Heart left ventricle (tissue), 13 donors: Measurements from ENCODE around the gene FGFR4.

Source experiments
- CTCF ChIP-seq, 12 donors: fragments of 200-600 bp; sonication (generic) in 4 of 12; IDR thresholded peaks; one replicate each; pipeline versions ENCODE4 v1.5.0 to v1.8.0; 2018 to 2022; ENCODE audit warnings: antibody characterized with exemption in 12 of 12, mild to moderate bottlenecking in 5 of 12
- POLR2A ChIP-seq, 2 donors: fragments of 450-650 bp; IDR thresholded peaks; one replicate each; pipeline ENCODE4 v1.6.1; 2017; ENCODE audit warnings: antibody characterized with exemption in 2 of 2, mild to moderate bottlenecking in 2 of 2, moderate library complexity in 2 of 2
- donor health status: ischemic (EF 13 %, LVEDD 7.1; RV severe dilation, severe dysfunction).
- donor health status: DM: no; HTN: yes; CAD: no.
- donor health status: DM: no; HTN: no; CAD: no.
- donor health status: ischemic (EF 25% LVEDD 6.9; RV normal size, moderate dysfunction).
- donor health status: ischemic (EF 25% LVEDD 5.7; RV mildly dilated, moderate dysfunction).
- donor health status: ischemic (EF 35%, LVEDD 5.7; RV mildly dilated, moderate dysfunction).
- donor health status: nonischemic (EF 11% LVEDD 7.7; RV severe dilation, severe dysfunction).
- donor health status: DM: yes; HTN: yes; CAD: no.
- donor health status: PGD.
- donor health status: ischemic (EF 29% LVEDD 5.4; RV normal size, mild dysfunction).
- donor health status: nonischemic (EF 23%, LVEDD 6.1; RV moderate dilation, normal function).

- TF ChIP-seq POLR2A (IDR thresholded peaks at IDR 0.05) (no peak), CTCF (IDR thresholded peaks at IDR 0.05) (peak; percentile 79 to 91 (median 87))
Measured at GRCh38 chr5:177071666-177072385, 14.9 kb upstream of the FGFR4 start.
